22Rv1 (cell line): ENCODE data around the gene NTMT2.

ENCODE experiments used
- H3K27ac ChIP-seq: fragments of 450-650 bp; 2 replicates; pipeline ENCODE4 v1.5.1; 2017
- CTCF ChIP-seq: fragments of 450-650 bp; IDR thresholded peaks from 2 replicates; pipeline ENCODE4 v1.5.1; 2017; ENCODE audit warnings: mild to moderate bottlenecking
- ZFX ChIP-seq: fragments of 450-650 bp; IDR thresholded peaks from 2 replicates; pipeline ENCODE4 v1.6.1; 2017; ENCODE audit warnings: antibody characterized with exemption, borderline replicate concordance

Gene NTMT2

GRCh38 chr1:170198584-170198983 is 52.8 kb downstream of the NTMT2 start:
- TF ChIP-seq CTCF (no peak), ZFX (no peak)
- H3K27ac ChIP-seq, result no peak overlapping the region

GRCh38 chr1:170200161-170200560 is 54.4 kb downstream of the NTMT2 start:
- H3K27ac ChIP-seq, result no peak overlapping the region
- TF ChIP-seq CTCF (no peak), ZFX (no peak)

GRCh38 chr1:170200621-170201397 is 55.0 kb downstream of the NTMT2 start:
- TF ChIP-seq ZFX, result no peak
- no peak for TF ChIP-seq CTCF
- H3K27ac ChIP-seq, result no peak overlapping the region

- TF ChIP-seq CTCF, result no peak
- TF ChIP-seq ZFX, result no peak
- H3K27ac ChIP-seq, result no peak overlapping the region
Observed at GRCh38 chr1:170203693-170204092, 57.9 kb downstream of the NTMT2 start.

- TF ChIP-seq ZFX (no peak), CTCF (no peak)
- H3K27ac ChIP-seq, result no peak overlapping the region
Observed at GRCh38 chr1:170204121-170204520, 58.4 kb downstream of the NTMT2 start.

- H3K27ac ChIP-seq, result no peak overlapping the region
- no peak for TF ChIP-seq CTCF
- no peak for TF ChIP-seq ZFX
Observed at GRCh38 chr1:170205301-170205700, 59.5 kb downstream of the NTMT2 start.

GRCh38 chr1:170209125-170209524 is 63.4 kb downstream of the NTMT2 start:
- no peak overlapping the region for H3K27ac ChIP-seq
- TF ChIP-seq ZFX (no peak), CTCF (no peak)
